Measurements from ENCODE around the gene TBCEL.

Gene TBCEL

GRCh38 chr11:121067026-121067425 lies 43.1 kb downstream of the TBCEL start:
- DNase-seq = no peak

GRCh38 chr11:121067453-121067852 lies 43.6 kb downstream of the TBCEL start:
- no peak for DNase-seq

GRCh38 chr11:121067962-121068647 lies 44.2 kb downstream of the TBCEL start:
- no peak for DNase-seq

- no peak for DNase-seq
These were observed 44.9 kb downstream of the TBCEL start for GRCh38 chr11:121068787-121069186.

- DNase-seq = no peak
These were observed 47.3 kb downstream of the TBCEL start for GRCh38 chr11:121070951-121071845.

GRCh38 chr11:121071846-121072450 lies 48.0 kb downstream of the TBCEL start:
- no peak for DNase-seq

GRCh38 chr11:121081321-121081720 lies 57.4 kb downstream of the TBCEL start:
- no peak for DNase-seq

GRCh38 chr11:121082219-121082618 lies 58.3 kb downstream of the TBCEL start:
- no peak for DNase-seq

- DNase-seq = no peak
These were observed 58.8 kb downstream of the TBCEL start for GRCh38 chr11:121082670-121083069.

- DNase-seq = no peak
These were observed 63.0 kb downstream of the TBCEL start for GRCh38 chr11:121086866-121087265.

- no peak for DNase-seq
These were observed 65.7 kb downstream of the TBCEL start for GRCh38 chr11:121089566-121089965.

GRCh38 chr11:121090145-121090721 lies 66.3 kb downstream of the TBCEL start:
- DNase-seq = no peak

- no peak for DNase-seq
These were observed 67.7 kb downstream of the TBCEL start for GRCh38 chr11:121091492-121092152.

- DNase-seq = no peak
These were observed 71.7 kb downstream of the TBCEL start for GRCh38 chr11:121095561-121095960.

GRCh38 chr11:121099364-121099763 lies 75.5 kb downstream of the TBCEL start:
- DNase-seq = no peak

- DNase-seq = no peak
These were observed 76.0 kb downstream of the TBCEL start for GRCh38 chr11:121099885-121100284.

- no peak for DNase-seq
These were observed 77.0 kb downstream of the TBCEL start, which contains the start of gene TECTA for GRCh38 chr11:121100943-121101342. TECTA (plus strand) TSS chr11:121101243; CDS start chr11:121102666, 1,423 bp downstream.

GRCh38 chr11:121104312-121104762 lies 80.4 kb downstream of the TBCEL start:
- DNase-seq = no peak

- DNase-seq = no peak
These were observed 81.2 kb downstream of the TBCEL start for GRCh38 chr11:121105063-121105480.

- DNase-seq = no peak
These were observed 81.7 kb downstream of the TBCEL start for GRCh38 chr11:121105481-121106195.

GRCh38 chr11:121106812-121107211 lies 82.9 kb downstream of the TBCEL start:
- no peak for DNase-seq

GRCh38 chr11:121108413-121108812 lies 84.5 kb downstream of the TBCEL start:
- DNase-seq = no peak

Measured in CD4-positive, alpha-beta T cell treated with Interleukin-10 for 1 hour (primary cell).